HEK293 (cell line): ENCODE data around the gene SERPINB13.

ENCODE experiments used
- CTCF ChIA-PET: fragments of 350-600 bp; formaldehyde crosslinking; extraction: SDS; loops from one replicate; lab custom pipeline; 2021; ENCODE audit warnings: antibody characterized with exemption; lab: Yijun Ruan, JAX
- POLR2A ChIA-PET: fragments of 300-600 bp; formaldehyde crosslinking; extraction: SDS; loops from one replicate; lab custom pipeline; 2020; ENCODE audit warnings: antibody characterized with exemption, inconsistent platforms; lab: Yijun Ruan, JAX
- H3K27ac ChIP-seq: fragments of 200-500 bp; sonication (Bioruptor generic); 2 replicates; pipeline ENCODE4 v1.5.1; 2014; ENCODE audit warnings: low read depth, low read length, control low read depth, inconsistent platforms; ENCODE audit errors: extremely low read depth
- H3K36me3 ChIP-seq, 2 experiments: fragments of 200-500 bp in 1 of 2; sonication (Bioruptor generic) in 1 of 2; 1 replicate in 1 of 2; 2 replicates in 1 of 2; pipeline ENCODE4 v1.5.1; 2014 to 2017; ENCODE audit warnings: inconsistent platforms in 2 of 2, low read length in 2 of 2; ENCODE audit not compliant: control insufficient read depth in 2 of 2, insufficient read depth in 1 of 2
- H3K4me1 ChIP-seq: fragments of 200-500 bp; sonication (Bioruptor generic); 2 replicates; pipeline ENCODE4 v1.5.1; 2014; ENCODE audit warnings: mild to moderate bottlenecking, low read length, inconsistent platforms; ENCODE audit not compliant: control insufficient read depth, insufficient read depth
- H3K4me3 ChIP-seq: 2 replicates; pipeline ENCODE4 v1.5.1; 2011; ENCODE audit warnings: low read depth, mild to moderate bottlenecking, control low read depth, low read length, moderate library complexity
- H3K9me3 ChIP-seq: fragments of 200-500 bp; sonication (Bioruptor generic); 2 replicates; pipeline ENCODE4 v1.5.1; 2014; ENCODE audit warnings: low read depth, low read length, inconsistent platforms; ENCODE audit not compliant: control insufficient read depth, insufficient read depth
- AEBP2 ChIP-seq: fragments of 450-650 bp; formaldehyde crosslinking; IDR thresholded peaks from 2 replicates; pipeline ENCODE4 v1.5.1; 2016; ENCODE audit warnings: missing biosample characterization, missing genetic modification characterization, borderline replicate concordance
- FEZF1 ChIP-seq: fragments of 450-650 bp; formaldehyde crosslinking; IDR thresholded peaks from 2 replicates; pipeline ENCODE4 v1.5.1; 2016; ENCODE audit warnings: missing biosample characterization, missing genetic modification characterization
- HOXA7 ChIP-seq: sonication (generic); formaldehyde crosslinking; IDR thresholded peaks from 2 replicates; pipeline ENCODE4 v1.8.1; 2022; ENCODE audit warnings: missing genetic modification reagents, borderline replicate concordance
- OVOL3 ChIP-seq: fragments of 450-650 bp; formaldehyde crosslinking; IDR thresholded peaks from 2 replicates; pipeline ENCODE4 v1.5.1; 2016; ENCODE audit warnings: missing biosample characterization, missing genetic modification characterization
- REPIN1 ChIP-seq: fragments of 450-650 bp; formaldehyde crosslinking; IDR thresholded peaks from 2 replicates; pipeline ENCODE4 v1.5.1; 2017; ENCODE audit warnings: missing biosample characterization, missing genetic modification characterization, low read depth
- SP3 ChIP-seq: fragments of 450-650 bp; formaldehyde crosslinking; IDR thresholded peaks from 2 replicates; pipeline ENCODE4 v1.5.1; 2016; ENCODE audit warnings: missing biosample characterization, missing genetic modification characterization
- ZBTB7A ChIP-seq: fragments of 450-650 bp; formaldehyde crosslinking; IDR thresholded peaks from 2 replicates; pipeline ENCODE4 v1.5.1; 2016; ENCODE audit warnings: low read depth, missing biosample characterization, missing genetic modification characterization
- ZNF133 ChIP-seq: fragments of 450-650 bp; formaldehyde crosslinking; IDR thresholded peaks from 2 replicates; pipeline ENCODE4 v1.5.1; 2016; ENCODE audit warnings: missing biosample characterization, missing genetic modification characterization
- ZNF155 ChIP-seq: fragments of 450-650 bp; formaldehyde crosslinking; IDR thresholded peaks from 2 replicates; pipeline ENCODE4 v1.5.1; 2016; ENCODE audit warnings: missing biosample characterization, missing genetic modification characterization
- ZNF157 ChIP-seq: fragments of 450-650 bp; formaldehyde crosslinking; IDR thresholded peaks from 2 replicates; pipeline ENCODE4 v1.5.1; 2016; ENCODE audit warnings: missing biosample characterization, missing genetic modification characterization
- ZNF223 ChIP-seq: fragments of 450-650 bp; formaldehyde crosslinking; IDR thresholded peaks from 2 replicates; pipeline ENCODE4 v1.5.1; 2016; ENCODE audit warnings: missing biosample characterization, missing genetic modification characterization
- ZNF324 ChIP-seq: fragments of 450-650 bp; formaldehyde crosslinking; IDR thresholded peaks from 2 replicates; pipeline ENCODE4 v1.5.1; 2016; ENCODE audit warnings: missing biosample characterization, missing genetic modification characterization
- ZNF350 ChIP-seq: fragments of 450-650 bp; formaldehyde crosslinking; IDR thresholded peaks from 2 replicates; pipeline ENCODE4 v1.5.0; 2017; ENCODE audit warnings: missing biosample characterization, mild to moderate bottlenecking, missing genetic modification characterization
- ZNF433 ChIP-seq: fragments of 450-650 bp; formaldehyde crosslinking; IDR thresholded peaks from 2 replicates; pipeline ENCODE4 v1.5.1; 2016; ENCODE audit warnings: missing biosample characterization, missing genetic modification characterization, low read depth
- ZNF561 ChIP-seq: fragments of 450-650 bp; IDR thresholded peaks from 2 replicates; pipeline ENCODE4 v1.5.1; 2018; ENCODE audit warnings: missing biosample characterization, missing genetic modification characterization, borderline replicate concordance
- ZNF596 ChIP-seq: fragments of 450-650 bp; IDR thresholded peaks from 2 replicates; pipeline ENCODE4 v1.5.0; 2018; ENCODE audit warnings: missing biosample characterization, mild to moderate bottlenecking, missing genetic modification characterization, moderate library complexity
- ZNF629 ChIP-seq: fragments of 450-650 bp; formaldehyde crosslinking; IDR thresholded peaks from 2 replicates; pipeline ENCODE4 v1.5.1; 2017; ENCODE audit warnings: missing biosample characterization, missing genetic modification characterization
- ZSCAN16 ChIP-seq: fragments of 450-650 bp; formaldehyde crosslinking; IDR thresholded peaks from 2 replicates; pipeline ENCODE4 v1.5.1; 2016; ENCODE audit warnings: missing biosample characterization, missing genetic modification characterization
- TF ChIP-seq, protein P1 (sequence below): fragments of 450-650 bp; formaldehyde crosslinking; IDR thresholded peaks from 2 replicates; pipeline ENCODE4 v1.5.1; 2017; ENCODE audit warnings: missing biosample characterization, mild to moderate bottlenecking, missing genetic modification characterization, moderate library complexity
- TF ChIP-seq, protein P2 (sequence below): fragments of 450-650 bp; formaldehyde crosslinking; IDR thresholded peaks from 2 replicates; pipeline ENCODE4 v1.5.1; 2016; ENCODE audit warnings: missing biosample characterization, missing genetic modification characterization, borderline replicate concordance

SERPINB13 gene

GRCh38 chr18:63545000-63545399, 42.1 kb upstream of the SERPINB13 start:
- CTCF ChIA-PET = interaction anchor here (0.6 to 1.8 kb wide), 6 partner anchors 15 to 943 kb away, joined by 3 to 6 read pairs (median 4); no protein-coding TSS in a partner anchor
- no peaks in the 10 kb centered on the region for H3K36me3 ChIP-seq
- H3K27ac ChIP-seq = no peak overlapping the region
- POLR2A ChIA-PET = no interaction called here
- peaks cover 6% of the 10 kb centered on the region; the same call in 1 of the 2 replicates for H3K4me1 ChIP-seq
- no peak overlapping the region for H3K4me3 ChIP-seq
- TF ChIP-seq ZNF561 = no peak
- TF ChIP-seq FEZF1 = peak; percentile 42
- H3K9me3 ChIP-seq = no peaks in the 10 kb centered on the region

GRCh38 chr18:63550068-63550467, 37.1 kb upstream of the SERPINB13 start:
- Histone ChIP-seq H3K9me3 (no peaks in the 10 kb centered on the region), H3K36me3 (no peaks in the 10 kb centered on the region), H3K27ac (no peak overlapping the region), H3K4me3 (no peak overlapping the region)
- CTCF ChIA-PET = interaction anchor here (0.6 to 4.1 kb wide), 6 partner anchors 28 to 414 kb away, joined by 3 to 25 read pairs (median 4); no protein-coding TSS in a partner anchor
- TF ChIP-seq ZNF433 (tag by site-specific recombination) (no peak), ZNF155 (tag by site-specific recombination) (no peak), ZSCAN16 (tag by site-specific recombination) (no peak), OVOL3 (tag by site-specific recombination) (no peak), ZNF350 (tag by site-specific recombination) (no peak), ZNF629 (tag by site-specific recombination) (no peak), AEBP2 (tag by site-specific recombination) (no peak)
- TF ChIP-seq, protein P1, sequence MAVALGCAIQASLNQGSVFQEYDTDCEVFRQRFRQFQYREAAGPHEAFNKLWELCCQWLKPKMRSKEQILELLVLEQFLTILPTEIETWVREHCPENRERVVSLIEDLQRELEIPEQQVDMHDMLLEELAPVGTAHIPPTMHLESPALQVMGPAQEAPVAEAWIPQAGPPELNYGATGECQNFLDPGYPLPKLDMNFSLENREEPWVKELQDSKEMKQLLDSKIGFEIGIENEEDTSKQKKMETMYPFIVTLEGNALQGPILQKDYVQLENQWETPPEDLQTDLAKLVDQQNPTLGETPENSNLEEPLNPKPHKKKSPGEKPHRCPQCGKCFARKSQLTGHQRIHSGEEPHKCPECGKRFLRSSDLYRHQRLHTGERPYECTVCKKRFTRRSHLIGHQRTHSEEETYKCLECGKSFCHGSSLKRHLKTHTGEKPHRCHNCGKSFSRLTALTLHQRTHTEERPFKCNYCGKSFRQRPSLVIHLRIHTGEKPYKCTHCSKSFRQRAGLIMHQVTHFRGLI (tag by site-specific recombination) = no peak
- TF ChIP-seq, protein P2, sequence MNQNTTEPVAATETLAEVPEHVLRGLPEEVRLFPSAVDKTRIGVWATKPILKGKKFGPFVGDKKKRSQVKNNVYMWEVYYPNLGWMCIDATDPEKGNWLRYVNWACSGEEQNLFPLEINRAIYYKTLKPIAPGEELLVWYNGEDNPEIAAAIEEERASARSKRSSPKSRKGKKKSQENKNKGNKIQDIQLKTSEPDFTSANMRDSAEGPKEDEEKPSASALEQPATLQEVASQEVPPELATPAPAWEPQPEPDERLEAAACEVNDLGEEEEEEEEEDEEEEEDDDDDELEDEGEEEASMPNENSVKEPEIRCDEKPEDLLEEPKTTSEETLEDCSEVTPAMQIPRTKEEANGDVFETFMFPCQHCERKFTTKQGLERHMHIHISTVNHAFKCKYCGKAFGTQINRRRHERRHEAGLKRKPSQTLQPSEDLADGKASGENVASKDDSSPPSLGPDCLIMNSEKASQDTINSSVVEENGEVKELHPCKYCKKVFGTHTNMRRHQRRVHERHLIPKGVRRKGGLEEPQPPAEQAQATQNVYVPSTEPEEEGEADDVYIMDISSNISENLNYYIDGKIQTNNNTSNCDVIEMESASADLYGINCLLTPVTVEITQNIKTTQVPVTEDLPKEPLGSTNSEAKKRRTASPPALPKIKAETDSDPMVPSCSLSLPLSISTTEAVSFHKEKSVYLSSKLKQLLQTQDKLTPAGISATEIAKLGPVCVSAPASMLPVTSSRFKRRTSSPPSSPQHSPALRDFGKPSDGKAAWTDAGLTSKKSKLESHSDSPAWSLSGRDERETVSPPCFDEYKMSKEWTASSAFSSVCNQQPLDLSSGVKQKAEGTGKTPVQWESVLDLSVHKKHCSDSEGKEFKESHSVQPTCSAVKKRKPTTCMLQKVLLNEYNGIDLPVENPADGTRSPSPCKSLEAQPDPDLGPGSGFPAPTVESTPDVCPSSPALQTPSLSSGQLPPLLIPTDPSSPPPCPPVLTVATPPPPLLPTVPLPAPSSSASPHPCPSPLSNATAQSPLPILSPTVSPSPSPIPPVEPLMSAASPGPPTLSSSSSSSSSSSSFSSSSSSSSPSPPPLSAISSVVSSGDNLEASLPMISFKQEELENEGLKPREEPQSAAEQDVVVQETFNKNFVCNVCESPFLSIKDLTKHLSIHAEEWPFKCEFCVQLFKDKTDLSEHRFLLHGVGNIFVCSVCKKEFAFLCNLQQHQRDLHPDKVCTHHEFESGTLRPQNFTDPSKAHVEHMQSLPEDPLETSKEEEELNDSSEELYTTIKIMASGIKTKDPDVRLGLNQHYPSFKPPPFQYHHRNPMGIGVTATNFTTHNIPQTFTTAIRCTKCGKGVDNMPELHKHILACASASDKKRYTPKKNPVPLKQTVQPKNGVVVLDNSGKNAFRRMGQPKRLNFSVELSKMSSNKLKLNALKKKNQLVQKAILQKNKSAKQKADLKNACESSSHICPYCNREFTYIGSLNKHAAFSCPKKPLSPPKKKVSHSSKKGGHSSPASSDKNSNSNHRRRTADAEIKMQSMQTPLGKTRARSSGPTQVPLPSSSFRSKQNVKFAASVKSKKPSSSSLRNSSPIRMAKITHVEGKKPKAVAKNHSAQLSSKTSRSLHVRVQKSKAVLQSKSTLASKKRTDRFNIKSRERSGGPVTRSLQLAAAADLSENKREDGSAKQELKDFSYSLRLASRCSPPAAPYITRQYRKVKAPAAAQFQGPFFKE (tag by site-specific recombination) = no peak
- TF ChIP-seq, all 188 proteins: peak for 0
- H3K4me1 ChIP-seq = peaks cover 4% of the 10 kb centered on the region; the same call in 1 of the 2 replicates
- POLR2A ChIA-PET = no interaction called here

DNA sequence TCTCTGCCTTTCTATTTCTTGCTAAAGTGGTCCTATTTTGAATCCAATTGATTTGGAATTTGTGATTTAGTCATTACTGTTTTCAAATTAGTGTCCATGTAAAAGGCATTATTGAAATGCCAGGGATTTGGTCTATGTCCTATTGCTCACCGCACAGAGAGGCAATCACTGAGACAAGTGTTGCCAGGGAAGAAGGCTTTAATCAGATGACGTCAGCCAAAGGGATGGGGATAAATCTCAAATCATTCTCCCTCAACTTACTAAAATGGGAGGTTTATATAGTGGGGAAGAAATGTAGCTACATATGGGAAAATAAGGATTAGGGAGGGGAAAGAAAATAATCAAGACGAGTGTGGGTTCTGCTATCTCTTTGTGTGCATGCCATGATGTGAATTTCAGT, 35.4 kb upstream of the SERPINB13 start:
- Histone ChIP-seq H3K4me3 (no peak overlapping the region), H3K9me3 (no peaks in the 10 kb centered on the region)

More for the DNA sequence above, 35.4 kb upstream of the SERPINB13 start:
- H3K36me3 ChIP-seq = no peaks in the 10 kb centered on the region
- no peak for TF ChIP-seq HOXA7 (CRISPR knock-in tag)
- no peak for TF ChIP-seq ZNF596
- no peak for TF ChIP-seq ZNF324
- no peak for TF ChIP-seq ZBTB7A (tag by site-specific recombination)
- TF ChIP-seq ZNF561 = no peak
- no peak for TF ChIP-seq SP3
- no peak for TF ChIP-seq REPIN1 (tag by site-specific recombination)
- TF ChIP-seq ZNF157 (tag by site-specific recombination) = no peak
- TF ChIP-seq ZNF133 (tag by site-specific recombination) = no peak
- no peak for TF ChIP-seq ZNF223 (tag by site-specific recombination)
- no peak overlapping the region for H3K27ac ChIP-seq
- no peaks in the 10 kb centered on the region for H3K4me1 ChIP-seq
- POLR2A ChIA-PET = no interaction called here
- CTCF ChIA-PET = interaction anchor here (0.6 to 2.8 kb wide), 3 partner anchors 7 to 34 kb away, joined by 3 to 21 read pairs (median 5); no protein-coding TSS in a partner anchor
